CD4-positive, alpha-beta T cell treated with Interleukin-21 for 1 hour (primary cell): ENCODE results near the gene RPL32.
"Not testable (repeated sequence)": the region's sequence is repeated elsewhere in the genome, so short reads cannot be mapped to it uniquely, and the experiment has no call there.

Experiments used
- DNase-seq: peaks from one replicate; pipeline ENCODE4 v3.0.0-alpha.2; 2020

Gene RPL32

DNA sequence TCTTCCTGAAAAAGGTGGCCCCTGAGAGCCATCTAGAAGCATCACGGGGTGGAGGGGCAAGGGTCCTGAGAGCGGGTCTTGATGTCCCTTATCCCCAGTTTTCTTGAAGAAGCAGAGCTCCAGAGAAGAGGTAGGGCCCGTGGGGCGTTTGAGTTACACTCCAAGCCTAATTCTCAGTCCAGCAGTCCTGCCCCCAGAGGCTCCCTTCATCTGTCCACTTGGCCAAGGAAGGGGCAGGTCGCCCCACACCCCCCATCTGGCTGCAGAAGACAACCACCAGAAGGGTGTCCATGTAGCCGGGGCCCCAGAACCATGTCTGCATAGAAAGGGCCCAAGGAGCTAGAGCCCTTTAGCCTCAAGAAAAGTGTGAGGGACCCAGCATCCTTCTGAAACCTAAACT, 25.5 kb upstream of the RPL32 start:
- no peak for DNase-seq

DNA sequence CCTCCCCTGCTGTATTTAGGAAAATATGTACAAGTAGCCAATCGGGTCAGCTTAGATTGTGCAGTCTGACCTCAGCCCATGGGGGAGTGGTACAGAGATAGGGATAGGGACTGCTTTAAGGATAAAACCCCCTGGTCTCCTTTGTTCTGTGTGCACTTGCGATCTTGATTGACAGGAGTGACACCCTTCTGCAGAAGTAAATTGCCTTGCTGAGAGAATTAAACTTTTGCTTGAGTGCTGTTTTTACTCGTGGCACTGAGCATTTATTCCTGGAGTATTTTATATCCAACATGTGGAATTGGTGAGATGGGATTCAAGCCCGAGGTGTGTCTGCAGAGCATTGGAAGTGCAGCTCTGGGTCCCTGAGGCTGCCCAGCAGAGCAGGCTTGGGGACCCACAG, 23.9 kb upstream of the RPL32 start:
- DNase-seq, result no peak

DNA sequence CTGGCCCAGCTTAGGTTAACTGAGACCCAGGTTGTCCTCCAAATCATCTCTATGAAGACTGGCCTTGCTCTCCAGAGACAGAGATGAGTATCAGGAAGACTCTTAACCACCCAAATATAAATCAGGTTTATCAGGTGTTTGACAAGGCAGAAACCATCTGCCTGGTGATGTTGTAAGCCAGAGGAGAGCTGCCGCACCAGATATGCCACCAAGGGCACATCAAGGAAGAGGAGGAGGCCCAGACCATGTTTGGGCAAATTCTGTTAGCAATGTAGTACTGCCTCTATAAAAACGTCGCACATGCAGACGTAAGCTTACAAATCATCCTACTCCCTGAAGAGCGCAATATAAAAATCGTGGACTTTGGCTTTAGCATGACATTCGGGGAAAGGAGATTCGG, 21.0 kb upstream of the RPL32 start:
- DNase-seq, result no peak

DNA sequence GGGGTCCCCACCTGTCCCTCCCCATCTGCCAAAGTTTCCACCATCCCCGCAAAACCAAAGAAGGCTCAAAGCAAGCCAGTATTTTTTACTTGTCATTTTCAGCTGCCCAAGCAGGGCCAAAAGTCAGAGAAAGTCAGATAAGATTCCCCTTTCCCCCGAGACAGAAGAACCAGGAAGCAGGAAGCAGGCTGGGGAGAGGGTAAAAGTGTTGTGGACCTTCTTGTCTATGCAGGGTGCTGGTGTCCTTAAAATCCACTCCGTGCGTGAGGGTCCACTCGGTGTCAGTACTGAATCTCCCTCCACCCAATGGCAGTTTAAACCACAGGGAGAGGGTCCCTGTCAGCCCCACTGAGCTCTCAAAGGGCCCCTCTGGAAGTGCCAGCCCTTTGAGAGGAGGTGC, 20.2 kb upstream of the RPL32 start:
- DNase-seq, result no peak

DNA sequence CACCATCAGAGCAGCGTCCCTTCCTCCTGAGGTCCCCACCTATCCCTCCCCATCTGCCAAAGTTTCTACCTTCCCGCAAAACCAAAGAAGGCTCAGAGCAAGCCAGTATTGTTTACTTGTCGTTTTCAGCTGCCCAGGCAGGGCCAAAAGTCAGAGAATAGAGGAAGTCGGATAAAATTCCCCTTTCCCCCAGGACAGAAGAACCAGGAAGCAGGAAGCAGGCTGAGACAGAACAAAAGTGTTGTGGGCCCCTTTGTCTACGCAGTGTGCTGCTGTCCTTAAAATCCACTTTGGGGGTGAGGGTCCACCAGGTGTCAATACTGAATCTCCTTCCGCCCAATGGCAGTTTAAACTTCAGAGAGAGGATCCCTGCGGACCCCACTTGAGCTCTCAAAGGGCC, 18.5 kb upstream of the RPL32 start:
- no peak for DNase-seq

DNA sequence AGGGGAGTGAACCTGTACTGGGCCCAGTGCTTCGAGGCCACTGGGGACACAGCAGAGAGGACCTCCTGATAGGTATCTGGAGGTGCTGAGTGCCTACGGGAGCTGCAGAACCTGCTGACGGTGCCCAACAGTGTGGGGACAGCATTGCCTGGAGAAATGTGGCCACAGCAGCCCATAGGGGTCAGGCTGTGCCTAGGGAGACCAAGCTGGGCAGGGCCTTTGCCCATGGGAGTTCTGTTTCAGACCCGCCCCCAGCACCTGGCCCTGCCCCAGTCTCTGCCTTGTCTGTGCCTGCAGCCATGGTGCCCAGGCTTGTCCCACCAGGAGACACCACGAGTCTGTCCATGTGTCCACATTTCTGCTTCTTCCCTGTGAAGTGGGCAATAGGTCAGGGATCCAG, 15.3 kb upstream of the RPL32 start:
- DNase-seq, result no peak

DNA sequence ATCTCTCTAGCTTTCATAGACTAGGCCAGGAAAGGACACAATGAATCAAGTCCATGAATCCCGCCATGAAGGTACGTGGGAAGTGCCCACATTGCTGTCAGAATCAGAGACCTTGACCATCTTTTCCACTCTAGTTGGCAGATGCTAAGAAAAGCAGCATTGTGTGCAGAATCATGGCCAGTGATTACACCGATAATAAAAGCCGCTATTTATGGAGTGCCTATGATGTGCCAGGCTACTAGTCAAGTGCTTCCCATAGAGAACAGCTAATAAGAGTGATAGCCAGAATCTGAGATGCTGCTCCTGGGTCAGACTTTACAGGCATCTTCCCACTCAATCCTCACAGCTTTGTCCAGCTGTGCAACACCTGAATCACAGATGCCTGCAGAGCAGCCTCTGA, 13.2 kb upstream of the RPL32 start:
- DNase-seq, result no peak

DNA sequence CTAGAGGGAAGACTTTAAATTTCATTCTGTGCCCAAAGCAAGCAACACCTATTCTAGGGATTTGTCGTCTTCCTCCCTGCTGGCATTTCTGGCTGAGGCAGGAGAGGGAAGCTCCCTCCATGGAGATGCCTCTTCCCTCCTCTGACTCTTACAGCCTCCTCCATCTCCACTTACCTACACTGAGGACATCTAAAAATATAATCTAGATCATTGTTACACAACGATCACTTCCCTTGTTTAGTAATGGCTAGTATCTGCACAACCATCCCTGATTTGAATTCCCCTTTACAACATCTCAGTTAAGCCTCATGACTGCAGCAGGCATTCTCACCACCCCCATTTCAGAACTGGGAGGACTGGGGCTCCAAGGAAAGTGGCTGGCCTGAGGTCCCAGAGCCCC, 12.5 kb upstream of the RPL32 start:
- DNase-seq, result not testable (repeated sequence)

DNA sequence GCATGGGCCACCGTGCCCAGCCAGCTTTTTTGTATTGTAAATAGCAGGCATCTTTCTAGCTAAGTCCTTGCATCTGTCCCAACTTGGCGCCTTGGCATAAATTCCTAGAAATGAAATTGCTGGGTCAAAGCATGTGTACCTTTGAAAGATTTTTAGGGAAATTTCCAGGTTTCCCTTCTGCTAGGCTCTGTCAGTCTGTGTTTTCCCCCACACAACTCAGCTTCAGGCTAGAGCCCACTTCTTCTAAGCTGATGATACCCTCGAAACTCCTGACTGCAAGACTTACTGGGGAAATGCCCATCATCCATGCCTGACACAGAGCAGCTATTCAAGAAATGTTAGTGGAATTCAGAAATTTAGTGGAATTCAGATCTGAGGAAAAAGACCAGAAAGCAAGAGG, 10.8 kb upstream of the RPL32 start:
- DNase-seq, result no peak

DNA sequence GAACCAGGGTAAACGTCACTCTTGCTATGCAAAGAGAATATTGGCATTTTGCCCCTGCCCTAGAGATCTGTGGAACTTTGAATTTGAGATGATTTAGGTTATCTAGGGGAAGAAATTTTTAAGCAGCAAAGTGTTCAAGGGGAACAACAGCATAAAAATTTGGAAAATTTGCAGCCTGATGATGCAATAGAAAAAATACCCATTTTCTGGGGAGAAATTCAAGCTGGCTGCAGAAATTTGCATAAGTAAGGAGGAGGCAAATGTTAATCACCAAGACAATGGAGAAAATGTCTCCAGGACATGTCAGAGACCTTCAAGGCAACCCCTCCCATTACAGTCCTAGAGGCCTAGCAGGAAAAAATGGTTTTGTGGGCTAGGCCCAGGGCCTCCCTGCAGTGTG, 4.4 kb upstream of the RPL32 start:
- DNase-seq, result no peak

DNA sequence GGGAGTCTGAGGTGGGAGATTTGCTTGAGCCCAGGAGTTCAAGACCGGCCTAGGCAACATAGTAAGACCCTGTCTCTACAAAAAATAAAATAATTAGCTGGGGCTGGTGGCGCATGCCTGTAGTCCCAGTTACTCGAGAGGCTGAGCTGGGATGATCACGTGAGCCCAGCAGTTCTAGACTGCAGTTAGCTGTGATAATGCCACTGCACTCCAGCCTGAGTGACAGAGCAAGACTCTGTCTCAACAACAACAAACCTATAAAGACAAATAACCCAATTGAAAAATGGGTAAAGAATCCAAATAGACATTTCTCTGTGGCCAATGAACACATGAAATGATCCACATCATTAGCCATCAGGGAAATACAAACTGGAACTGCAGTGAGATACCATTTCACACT, 1.1 kb upstream of the RPL32 start:
- no peak for DNase-seq

DNA sequence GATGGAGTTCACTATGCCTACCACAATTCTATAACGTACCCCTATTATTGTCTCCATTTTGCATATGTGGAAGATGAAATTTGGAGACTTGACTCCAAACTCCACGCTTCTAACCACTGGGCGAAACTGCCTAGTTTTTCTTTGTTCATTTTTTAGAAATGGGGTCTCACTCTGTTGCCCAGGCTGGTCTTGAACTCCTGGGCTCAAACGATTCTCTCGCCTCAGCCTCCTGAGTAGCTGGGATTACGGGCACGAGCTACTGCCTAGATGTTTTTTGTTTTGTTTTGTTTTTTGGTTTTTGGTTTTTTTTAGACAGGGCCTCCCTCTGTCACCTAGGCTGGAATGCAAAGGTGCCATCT, 584 bp upstream of the RPL32 start:
- DNase-seq, result no peak

DNA sequence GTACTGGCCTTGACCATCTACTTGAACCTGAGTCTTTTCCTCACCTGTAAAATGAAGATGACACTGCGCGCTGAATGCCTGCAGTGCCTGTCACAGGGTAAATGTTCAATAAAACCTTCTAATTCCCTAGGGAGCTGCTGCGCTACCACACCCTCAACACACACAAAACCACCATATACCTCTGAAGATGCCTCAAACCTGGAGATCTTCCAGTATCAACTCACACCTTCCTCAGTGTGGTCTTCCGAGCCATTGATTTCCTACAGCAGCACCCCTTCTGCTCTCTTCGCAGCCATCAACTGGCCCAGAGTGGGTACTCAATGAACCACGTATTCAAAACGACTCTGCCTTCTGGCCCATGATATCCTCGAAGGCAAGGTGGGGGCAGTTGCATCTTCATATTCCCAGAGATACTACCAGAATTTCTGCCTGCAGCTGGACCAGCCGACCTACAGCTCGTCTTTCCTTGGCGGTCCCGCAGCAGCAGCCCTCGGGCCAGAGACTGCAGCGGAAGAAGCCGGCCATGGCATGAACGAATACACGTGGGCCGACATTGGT, 695 bp downstream of the RPL32 start:
- DNase-seq, result no peak

DNA sequence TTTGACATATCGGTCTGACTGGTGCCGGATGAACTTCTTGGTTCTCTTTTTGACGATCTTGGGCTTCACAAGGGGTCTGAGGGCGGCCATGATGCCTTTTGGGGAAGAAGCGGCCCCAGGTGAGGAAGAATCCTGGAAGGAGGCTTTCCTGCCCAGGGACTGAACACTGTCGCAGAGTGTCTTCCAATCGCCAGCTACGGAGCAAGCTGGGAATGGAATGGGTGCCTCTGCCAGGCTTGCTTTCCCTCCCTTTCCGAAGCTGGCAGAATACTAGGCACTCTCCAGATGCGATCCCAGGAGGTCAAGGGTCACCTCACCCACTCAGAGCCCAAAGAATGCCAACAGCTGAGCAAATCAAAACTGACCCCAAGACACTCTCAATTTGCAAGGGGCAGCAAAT, 1.2 kb downstream of the RPL32 start:
- not testable (repeated sequence) for DNase-seq

DNA sequence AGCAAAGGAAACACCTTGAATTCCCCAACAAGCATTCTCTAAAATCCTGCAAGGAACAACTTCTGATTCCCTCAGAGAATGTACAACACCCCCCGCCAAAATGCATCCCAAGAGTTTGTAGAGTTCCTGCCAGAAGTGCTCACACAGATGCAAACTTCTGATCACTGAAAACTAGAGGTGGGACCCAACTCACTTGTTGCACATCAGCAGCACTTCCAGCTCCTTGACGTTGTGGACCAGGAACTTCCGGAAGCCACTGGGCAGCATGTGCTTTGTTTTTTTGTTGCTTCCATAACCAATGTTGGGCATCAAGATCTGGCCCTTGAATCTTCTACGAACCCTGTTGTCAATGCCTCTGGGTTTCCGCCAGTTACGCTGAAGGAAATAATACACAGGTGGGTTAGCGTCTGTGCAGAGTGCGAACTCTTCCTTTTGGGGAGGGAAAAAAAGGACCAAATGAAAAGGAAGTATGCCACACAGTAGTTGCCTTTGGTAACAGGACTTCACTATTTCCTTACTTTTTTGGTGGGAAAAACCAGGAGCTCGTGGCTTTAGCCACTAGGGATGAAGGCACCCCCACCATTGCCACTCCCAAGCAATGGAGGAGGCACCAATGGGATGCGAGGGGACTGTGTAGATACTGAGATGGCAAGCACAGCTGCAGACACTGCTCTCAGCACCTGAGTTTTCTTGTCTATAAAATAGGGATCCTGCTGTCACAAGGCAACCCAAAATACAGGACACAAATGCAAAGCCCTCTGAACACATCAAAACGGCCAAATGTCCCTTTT, 2.0 kb downstream of the RPL32 start:
- DNase-seq, result no peak

DNA sequence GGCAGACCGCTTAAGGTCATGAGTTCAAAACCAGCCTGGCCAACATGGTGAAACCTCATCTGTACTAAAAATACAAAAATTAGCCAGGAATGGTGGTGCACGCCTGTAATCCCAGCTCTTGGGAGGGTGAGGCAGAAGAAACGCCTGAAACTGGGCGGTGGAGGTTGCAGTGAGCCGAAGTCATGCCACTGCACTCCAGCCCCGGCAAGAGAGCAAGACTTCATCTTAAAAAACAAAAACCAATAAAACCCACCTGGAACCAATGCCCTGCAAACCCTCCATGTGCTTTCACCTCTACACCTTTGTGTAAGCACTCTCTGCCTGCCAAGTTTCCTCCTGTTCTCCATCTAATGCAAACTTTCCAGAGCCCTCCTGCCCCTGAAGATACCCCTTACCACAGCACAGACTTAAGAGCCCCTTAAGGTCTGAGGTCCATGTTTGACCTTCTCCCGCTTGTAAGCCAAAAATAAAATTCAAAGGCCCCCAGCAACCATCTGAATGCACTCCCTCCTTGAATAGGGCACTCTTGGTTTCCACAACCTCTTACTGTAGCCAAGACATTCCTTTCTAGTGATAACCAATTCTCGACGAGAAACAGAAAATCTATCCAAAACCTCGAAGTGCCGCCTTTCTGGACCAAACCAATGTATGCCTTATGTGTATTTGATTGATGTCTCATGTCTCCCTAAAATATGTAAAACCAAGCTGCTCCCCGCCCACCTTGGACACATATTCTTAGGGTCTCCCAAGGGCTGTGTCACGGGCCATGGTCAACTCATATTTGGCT, 3.0 kb downstream of the RPL32 start:
- no peak for DNase-seq

DNA sequence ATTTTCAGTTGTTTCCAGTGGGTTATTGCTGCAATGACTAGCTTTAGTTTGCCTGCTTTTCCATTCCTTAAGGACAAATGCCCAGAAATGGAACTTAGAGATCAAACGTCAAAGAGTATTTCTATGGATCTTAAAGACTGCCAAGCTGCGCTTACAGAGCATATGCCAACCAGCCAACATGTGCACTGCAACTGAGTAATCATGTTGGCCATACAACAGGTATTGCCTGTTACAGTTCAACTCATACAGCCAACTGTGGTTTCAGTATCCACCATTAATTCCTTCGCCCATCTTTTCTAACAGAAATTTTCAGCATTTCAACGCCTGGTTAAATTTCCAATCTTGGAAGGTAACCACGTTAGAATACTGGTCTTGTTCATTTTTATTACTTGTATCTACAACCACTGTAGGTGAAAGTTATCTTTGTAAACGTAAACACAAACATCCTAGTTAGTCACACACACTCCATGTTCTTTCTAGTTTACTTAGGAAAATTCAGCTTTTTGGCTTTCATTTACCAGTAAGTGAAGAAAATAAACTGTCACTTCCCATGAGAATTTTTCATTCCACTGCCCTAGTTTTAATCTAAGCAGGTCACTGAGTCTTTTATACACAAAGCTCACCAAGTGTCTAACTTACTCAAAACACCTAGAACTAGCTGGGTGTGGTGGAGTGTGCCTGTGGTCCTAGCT, 3.9 kb downstream of the RPL32 start:
- DNase-seq, result no peak

DNA sequence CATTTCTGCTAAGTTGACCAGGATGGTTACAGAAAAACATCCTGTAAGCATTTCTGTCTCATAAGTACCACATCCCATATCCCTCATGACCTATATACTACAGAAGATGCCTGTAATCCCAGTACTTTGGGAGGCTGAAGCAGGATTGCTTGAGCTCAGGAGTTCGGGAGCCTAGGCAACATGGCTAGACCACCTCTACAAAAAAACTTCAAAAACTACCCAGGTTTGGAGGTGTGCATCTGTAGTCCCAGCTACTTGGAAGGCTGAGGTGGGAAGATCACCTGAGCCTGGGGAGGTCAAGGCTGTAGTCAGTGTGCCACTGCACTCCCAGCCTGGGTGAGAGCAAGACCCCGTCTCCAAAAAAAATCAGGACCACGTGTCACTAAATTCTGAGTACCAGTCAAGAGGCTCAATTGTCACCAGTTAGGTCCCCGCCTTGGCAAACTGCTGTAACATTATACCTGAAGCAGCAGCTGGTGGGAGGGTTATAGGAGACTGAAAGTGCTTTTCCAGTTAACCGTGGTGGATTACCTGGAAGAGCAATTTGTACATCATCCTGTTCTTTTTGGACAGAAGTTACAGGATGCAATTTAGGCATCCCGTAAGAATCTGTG, 6.2 kb downstream of the RPL32 start:
- DNase-seq, result no peak

DNA sequence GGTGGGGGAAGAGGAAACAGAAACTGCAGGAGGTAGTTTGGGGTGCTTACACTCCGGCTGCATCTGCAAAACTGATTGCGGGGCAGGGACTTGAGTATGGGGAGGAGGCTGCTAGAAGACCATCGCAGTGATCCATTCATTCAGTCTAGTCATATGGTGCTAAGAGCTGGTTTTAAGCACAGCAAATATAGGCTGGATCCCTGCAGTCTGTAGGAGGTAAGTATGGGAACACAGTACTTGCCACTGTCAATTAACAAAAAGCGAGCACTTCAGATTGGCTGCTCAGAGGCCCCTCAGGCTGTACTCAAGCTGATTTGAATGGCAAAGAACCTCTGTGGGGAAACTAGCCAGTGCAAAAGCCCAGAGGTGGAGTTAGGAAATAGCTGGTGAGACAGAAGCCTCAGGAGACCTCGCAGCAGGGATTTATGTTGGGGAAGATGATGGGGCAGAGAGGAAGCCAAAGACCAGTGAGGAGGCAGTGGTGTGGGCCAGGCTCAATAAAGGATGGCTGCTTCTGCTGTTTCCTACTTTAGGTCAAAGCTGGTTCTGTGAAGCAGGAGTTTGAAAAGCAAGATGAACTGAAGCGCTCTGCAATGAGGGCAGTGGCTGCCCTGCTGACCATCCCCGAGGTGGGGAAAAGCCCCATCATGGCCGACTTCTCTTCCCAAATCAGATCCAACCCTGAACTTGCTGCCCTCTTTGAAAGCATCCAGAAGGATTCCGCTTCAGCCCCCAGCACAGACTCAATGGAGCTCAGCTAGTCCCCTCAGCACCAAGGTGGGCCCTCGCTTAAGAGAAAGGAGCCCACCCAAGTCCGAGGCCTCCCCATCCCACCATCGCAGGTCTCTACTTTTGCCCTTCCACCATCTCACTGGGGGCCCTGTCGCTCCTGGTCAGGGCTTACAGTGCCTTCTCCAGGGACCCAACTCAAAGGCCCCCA, 7.9 kb downstream of the RPL32 start:
- no peak for DNase-seq

DNA sequence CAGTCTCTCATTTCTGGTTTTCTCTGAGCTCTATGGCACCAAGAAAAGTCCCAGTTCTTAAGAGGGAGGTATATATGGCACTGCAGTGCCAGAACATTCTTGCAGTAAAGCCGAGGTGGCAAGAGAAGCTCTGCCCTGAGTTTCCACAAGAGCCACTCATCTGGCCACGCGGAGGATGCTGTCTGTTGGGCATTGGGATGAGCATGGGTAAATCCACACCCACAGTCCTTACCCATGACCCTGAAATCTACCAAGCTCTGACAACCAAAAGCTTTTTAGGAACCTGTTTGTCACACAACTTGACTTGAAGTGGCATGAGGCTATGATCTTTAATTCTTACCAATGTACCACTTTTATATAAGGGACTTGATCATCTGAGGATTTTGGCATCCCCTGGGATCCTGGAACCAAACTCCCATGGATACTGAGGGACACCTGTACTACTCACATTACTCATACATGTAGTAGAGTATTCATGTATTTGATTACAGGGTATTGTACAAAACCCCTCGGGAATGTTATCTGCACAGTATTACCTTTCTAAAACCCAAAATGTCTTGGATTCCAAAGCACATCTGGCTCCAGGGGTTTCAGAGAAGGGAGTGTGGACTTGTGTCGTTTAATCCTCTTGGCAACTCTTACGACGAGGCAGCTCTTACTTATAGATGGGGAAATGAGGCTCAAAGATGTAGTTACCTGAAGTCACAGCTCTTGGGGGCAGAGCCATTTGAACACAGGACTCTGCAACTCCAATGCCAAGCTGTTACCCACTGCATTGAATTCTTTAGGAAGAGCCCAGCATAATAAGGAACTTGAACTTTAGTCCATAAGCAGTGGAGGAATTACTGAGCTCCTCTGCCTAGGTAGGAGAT, 8.8 kb downstream of the RPL32 start:
- no peak for DNase-seq

DNA sequence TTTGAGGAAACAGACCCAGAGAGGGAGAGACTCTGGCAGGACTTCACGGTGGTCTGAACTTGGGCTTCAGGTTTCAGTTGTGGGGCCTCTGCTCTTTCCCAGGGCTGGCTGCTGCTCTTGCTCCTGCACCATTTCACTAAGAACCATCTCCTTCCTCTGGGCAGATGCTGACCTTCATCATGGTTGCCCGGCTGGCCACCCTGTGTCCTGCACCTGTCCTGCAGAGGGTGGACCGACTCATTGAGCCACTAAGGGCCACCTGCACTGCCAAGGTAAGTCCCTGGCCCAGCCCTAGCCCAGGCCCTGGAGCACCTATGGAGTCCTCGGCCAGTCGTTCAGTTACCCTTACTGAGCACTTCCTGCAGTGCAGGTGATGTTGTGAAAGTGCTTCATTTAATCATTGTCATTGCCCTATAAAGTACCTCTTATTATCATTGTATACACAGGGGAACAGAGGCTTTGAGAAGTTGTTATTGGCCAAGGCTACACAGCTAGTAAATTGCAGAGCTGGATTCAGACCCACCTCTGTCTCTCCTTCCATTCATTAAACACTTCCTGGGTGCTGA, 10.0 kb downstream of the RPL32 start:
- no peak for DNase-seq
